ENCODE data around the gene BRINP3.

GRCh38 chr1:190277107-190277506 is 200.6 kb downstream of the BRINP3 start:
- TF ChIP-seq POLR2A (IDR thresholded peaks at IDR 0.05; ENCODE audit: low read length) (no peak), GATA1 (IDR thresholded peaks at IDR 0.05; ENCODE audit: low read depth, low read length) (no peak)

All from erythroblast (primary cell).